Measurements from ENCODE around the gene TRAPPC8. TPM values are rescaled to one million over a fixed set of nuclear protein-coding genes. Genes with fewer than 3 reads are reported as not detected.

TRAPPC8 gene
- total RNA-seq, 1 donor from 2014 or later, result 14.6 TPM

DNA sequence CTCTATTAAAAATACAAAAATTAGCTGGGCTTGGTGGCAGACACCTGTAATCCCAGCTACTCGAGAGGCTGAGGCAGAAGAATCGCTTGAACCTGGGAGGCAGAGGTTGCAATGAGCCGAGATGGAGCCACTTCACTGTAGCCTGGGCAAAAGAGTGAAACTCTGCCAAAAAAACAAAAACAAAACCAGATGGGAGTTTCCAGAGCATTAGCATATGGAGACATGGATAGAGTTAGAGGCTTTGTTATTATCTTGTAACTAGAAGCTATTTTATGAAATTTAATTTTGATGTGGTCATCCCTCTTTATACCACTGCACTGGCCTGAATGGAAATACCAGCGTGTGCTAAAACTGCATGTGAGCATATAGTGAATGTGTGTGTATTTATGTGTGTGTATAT is 58.9 kb downstream of the TRAPPC8 start:
- no peak overlapping the region for H3K4me3 ChIP-seq (ENCODE audit: low read depth, low read length)
- TF ChIP-seq, protein P1, sequence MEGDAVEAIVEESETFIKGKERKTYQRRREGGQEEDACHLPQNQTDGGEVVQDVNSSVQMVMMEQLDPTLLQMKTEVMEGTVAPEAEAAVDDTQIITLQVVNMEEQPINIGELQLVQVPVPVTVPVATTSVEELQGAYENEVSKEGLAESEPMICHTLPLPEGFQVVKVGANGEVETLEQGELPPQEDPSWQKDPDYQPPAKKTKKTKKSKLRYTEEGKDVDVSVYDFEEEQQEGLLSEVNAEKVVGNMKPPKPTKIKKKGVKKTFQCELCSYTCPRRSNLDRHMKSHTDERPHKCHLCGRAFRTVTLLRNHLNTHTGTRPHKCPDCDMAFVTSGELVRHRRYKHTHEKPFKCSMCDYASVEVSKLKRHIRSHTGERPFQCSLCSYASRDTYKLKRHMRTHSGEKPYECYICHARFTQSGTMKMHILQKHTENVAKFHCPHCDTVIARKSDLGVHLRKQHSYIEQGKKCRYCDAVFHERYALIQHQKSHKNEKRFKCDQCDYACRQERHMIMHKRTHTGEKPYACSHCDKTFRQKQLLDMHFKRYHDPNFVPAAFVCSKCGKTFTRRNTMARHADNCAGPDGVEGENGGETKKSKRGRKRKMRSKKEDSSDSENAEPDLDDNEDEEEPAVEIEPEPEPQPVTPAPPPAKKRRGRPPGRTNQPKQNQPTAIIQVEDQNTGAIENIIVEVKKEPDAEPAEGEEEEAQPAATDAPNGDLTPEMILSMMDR (conservative IDR thresholded peaks at IDR 0.05; ENCODE audit: low read depth, low read length), result no peak
- DNase-seq (ENCODE audit: low read depth), result no peak

GRCh38 chr18:31880186-31880898 is 62.6 kb downstream of the TRAPPC8 start:
- H3K4me3 ChIP-seq (ENCODE audit: low read depth, low read length), result no peak overlapping the region
- TF ChIP-seq, protein P1 (conservative IDR thresholded peaks at IDR 0.05; ENCODE audit: low read depth, low read length), result no peak
- DNase-seq (ENCODE audit: low read depth), result no peak

DNA sequence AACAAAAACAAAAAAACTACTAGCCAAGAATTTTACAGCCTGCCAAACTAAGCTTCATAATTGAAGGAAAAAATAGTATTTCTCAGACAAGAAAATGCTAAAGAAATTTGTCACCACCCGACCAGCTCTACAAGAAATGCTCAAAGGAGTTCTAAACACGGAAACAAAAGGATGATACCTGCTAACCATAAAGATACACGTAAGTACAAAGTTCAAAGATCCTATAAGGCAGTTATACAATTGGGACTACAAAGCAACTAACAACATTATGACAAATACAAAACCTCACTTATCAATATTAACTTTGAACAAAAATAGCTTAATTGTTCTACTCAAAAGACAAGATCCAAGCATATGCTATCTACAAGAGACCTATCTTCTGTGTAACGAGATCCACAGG is 64.6 kb downstream of the TRAPPC8 start:
- DNase-seq (ENCODE audit: low read depth), result no peak
- TF ChIP-seq, protein P1 (conservative IDR thresholded peaks at IDR 0.05; ENCODE audit: low read depth, low read length), result no peak
- H3K4me3 ChIP-seq (ENCODE audit: low read depth, low read length), result no peak overlapping the region

DNA sequence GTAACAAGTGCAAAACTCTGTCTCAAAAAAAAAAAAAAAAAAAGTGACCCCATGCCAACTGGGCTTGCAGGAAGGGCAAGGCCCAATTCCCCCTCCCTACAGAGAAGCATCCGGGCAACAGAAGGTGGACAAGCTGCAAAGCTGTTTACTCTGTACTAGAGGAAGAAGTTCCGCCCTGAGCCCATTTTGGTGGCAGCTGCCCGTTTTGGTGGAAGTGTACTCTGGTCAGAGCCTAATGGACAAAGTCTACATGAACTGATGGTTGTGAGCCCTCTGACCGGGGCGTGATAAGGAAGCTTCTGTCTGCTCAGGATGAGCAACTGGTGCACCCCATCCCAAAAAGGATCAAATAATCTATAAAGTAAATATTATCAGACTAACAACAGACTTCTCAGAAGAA is 65.0 kb downstream of the TRAPPC8 start:
- DNase-seq (ENCODE audit: low read depth), result no peak
- no peak overlapping the region for H3K4me3 ChIP-seq (ENCODE audit: low read depth, low read length)
- TF ChIP-seq, protein P1 (conservative IDR thresholded peaks at IDR 0.05; ENCODE audit: low read depth, low read length), result no peak

- DNase-seq (ENCODE audit: low read depth), result no peak
Observed at GRCh38 chr18:31876707-31877106, 66.2 kb downstream of the TRAPPC8 start.

GRCh38 chr18:31875301-31875700 is 67.6 kb downstream of the TRAPPC8 start:
- no peak overlapping the region for H3K4me3 ChIP-seq (ENCODE audit: low read depth, low read length)
- TF ChIP-seq, protein P1 (conservative IDR thresholded peaks at IDR 0.05; ENCODE audit: low read depth, low read length), result no peak
- DNase-seq (ENCODE audit: low read depth), result no peak

More at GRCh38 chr18:31876707-31877106, 66.2 kb downstream of the TRAPPC8 start:
- TF ChIP-seq, protein P1 (conservative IDR thresholded peaks at IDR 0.05; ENCODE audit: low read depth, low read length), result no peak
- no peak overlapping the region for H3K4me3 ChIP-seq (ENCODE audit: low read depth, low read length)

DNA sequence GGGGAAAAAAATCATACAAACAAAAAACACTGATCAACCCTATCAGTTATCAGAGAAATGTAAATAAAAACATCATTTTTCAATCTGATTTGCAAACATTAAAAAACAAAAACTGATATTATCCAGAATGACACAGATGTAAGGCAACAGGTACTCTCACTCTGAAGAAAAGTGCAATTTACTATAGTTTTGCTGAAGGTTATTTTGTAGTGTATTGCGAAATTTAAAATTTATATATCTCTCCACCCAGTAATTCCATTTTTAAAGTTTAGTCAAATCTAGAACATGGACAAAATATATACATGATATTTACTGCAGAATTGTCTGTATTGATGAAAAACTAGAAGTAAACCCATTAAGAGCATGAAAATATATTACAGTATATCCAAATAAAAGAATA is 79.8 kb downstream of the TRAPPC8 start:
- TF ChIP-seq, protein P1 (conservative IDR thresholded peaks at IDR 0.05; ENCODE audit: low read depth, low read length), result no peak
- H3K4me3 ChIP-seq (ENCODE audit: low read depth, low read length), result no peak overlapping the region
- no peak for DNase-seq (ENCODE audit: low read depth)
